Measurements from ENCODE around the gene ESRRA.

ESRRA gene

DNA sequence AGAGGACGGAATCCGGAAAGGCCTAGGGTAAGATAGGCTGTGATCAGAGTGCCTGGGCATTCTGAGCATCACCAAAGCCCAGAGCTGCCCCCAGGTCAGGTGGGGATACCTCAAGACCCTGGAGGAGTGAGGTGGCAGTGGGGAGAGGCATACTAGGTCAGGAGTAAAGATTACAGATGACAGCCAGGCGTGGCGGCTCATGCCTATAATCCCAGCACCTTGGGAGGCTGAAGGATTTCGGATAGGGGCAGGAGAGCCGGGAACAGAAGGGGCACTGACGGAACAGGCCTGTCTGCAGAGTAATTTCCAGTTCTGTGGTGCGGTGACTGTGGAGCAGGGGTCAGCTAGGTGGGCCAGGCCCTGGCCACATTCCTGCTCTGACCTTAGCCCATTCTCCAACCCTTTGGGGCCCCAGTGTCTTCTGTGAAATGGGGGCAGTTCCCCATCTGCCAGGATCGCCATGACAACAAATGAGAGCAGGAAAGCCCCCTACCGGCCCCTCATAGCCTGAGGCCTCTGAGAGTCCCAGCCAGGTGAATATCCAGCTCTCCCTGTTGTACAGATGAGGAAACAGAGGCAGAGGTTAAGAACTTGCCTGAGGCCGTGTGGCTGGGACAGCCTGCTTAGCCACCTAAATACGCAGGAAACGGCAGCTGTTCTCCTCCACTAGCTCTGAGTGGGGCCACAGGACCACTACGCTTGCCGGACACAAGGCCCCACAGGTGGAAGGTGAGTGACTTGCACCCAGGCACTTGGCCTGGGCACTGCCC is 30.1 kb upstream of the ESRRA start:
- no peak for DNase-seq

- no peak for DNase-seq
Measured at GRCh38 chr11:64275841-64276240, 29.5 kb upstream of the ESRRA start.

DNA sequence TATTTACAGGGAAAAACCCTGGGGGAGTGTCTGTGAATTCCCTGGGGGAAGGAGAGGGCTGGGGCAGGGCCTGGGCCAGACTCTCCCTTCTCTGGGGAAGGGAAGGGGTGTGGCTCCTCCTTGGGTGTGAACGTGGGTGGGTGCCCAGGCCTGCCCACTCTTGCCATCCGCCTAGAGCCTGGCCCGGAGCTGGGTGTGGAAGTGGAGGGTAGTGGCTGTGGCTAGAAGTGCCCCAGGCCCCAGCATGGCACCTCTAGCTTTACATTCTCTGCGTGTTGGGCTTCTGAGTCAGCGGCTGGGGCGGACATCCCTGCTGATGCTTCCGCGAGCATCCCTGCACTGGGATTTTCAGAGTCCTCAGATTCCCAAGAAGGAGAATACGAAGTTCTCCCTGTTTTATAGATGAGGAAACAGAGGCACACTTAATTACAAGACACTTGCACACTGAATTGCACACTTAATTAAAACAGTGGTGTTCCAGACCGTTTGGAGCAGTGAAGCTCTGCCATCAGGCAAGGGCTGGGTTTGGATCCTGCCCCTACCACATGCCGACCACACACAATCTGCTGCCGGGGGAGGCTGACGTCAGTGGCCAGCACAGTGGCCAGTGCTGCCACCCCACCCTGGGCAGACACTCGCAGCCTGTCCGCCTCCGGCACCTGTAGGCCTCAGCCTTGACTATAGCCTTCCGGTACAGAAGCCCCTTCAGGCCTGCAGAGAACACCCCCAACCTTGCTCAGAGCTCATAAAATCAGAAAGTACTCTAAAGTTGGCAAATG is 28.5 kb upstream of the ESRRA start:
- no peak for DNase-seq

DNA sequence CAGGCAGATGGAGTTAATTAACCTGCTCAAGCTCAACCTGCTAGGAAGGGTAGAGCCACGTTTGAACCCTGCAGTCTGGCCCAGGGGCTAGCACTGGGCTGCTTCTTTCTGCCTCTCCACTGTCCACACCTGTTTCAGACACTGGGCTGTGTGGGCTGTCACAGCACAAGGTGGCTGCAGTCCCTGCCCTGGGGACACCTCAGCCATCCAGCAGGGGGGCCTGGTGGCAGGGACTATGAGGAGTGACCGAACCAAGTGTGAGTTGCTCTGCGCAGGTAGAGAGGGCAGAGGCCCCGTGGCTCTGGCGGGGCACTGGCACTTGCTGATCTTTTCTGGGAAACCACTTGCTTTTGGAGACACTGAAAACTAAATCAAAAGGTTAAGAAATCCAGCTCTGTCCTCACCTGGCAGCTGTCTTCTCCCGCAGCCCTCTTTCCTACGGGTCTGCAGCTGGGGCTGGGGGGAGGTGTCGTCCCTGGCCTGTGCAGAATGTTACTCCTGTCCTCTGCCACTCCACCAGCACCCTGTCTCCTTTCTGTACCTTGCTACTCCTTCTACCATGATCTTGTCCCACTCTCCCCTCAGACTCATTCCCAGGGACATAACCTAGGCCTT is 26.6 kb upstream of the ESRRA start:
- no peak for DNase-seq

- no peak for DNase-seq
Measured at GRCh38 chr11:64281957-64282770, 23.2 kb upstream of the ESRRA start.

DNA sequence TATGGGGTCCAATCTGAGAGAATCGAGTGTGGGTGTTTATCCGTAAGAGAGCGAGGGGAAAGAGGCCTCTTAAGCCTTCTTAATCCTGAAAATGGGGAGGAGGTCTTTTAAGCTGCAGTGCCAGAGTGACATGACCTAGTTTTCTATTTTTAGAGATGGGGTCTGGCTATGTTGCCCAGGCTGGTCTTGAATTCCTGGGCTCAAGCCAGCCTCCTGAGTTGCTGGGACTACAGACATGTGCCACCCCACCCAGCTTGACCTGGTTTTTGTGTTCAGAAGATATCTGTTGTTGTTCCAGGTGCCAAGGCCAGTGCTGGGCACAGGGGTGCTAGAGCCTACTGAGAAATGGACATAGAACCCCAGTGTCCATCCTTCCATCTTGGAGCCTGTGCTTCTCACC is 22.2 kb upstream of the ESRRA start:
- DNase-seq: no peak

- DNase-seq: peak; percentile 97
Measured at GRCh38 chr11:64284048-64284961, 21.0 kb upstream of the ESRRA start, which contains the start of gene BAD. TSS of gene BAD (minus strand) at chr11:64284665. CDS start at chr11:64284368, 297 bp downstream.

DNA sequence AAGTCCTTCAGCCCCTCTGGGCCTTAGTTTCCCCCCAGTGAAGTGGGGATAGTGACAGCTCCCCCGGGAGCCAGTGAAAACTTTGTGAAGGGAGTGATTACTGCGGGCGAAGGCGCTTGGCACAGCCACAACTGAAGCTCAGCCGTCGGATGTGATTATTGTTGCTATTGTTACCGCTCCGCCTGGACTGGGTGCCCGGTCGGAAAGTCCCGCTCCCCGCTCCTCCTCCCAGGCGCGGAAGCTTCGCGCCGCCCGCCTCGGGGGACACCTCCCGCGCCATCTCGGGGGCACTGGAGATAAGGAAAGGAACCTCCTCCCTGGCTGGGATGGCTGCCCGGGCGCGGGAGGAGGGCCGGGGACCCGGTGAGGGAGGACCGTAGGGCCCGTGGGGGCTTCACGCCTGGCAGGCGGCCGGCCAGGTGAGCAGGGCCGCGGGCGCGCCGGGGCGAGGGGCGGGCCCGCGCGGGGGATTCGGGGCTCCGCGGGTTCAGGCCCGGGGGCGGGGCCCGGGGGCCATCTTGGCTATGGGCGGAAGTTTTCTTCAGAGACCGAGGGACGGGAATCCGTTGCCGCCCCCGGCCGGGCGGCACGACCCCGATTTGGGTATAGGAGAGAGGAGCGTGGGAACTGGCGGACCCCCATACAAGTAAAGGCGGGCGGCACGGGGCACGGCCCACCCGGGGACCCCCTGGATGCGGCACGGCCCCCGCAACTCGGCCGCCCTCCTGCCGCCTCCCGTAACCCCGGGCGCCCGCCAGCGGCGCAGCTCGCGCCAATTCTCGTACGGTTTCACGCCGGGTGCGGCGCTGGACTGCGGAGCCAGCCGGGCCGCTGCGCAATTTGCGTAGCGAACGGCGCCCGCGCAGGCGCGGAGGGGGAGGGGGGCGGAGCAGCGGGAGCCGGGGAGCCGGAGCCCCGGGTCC is 20.1 kb upstream of the ESRRA start, which contains the start of gene GPR137:
TSS of gene GPR137 (plus strand) at position 887 of the 923 bp plus-strand sequence. CDS start 677 bp downstream, outside the sequence.
- peak; percentile 91 for DNase-seq

DNA sequence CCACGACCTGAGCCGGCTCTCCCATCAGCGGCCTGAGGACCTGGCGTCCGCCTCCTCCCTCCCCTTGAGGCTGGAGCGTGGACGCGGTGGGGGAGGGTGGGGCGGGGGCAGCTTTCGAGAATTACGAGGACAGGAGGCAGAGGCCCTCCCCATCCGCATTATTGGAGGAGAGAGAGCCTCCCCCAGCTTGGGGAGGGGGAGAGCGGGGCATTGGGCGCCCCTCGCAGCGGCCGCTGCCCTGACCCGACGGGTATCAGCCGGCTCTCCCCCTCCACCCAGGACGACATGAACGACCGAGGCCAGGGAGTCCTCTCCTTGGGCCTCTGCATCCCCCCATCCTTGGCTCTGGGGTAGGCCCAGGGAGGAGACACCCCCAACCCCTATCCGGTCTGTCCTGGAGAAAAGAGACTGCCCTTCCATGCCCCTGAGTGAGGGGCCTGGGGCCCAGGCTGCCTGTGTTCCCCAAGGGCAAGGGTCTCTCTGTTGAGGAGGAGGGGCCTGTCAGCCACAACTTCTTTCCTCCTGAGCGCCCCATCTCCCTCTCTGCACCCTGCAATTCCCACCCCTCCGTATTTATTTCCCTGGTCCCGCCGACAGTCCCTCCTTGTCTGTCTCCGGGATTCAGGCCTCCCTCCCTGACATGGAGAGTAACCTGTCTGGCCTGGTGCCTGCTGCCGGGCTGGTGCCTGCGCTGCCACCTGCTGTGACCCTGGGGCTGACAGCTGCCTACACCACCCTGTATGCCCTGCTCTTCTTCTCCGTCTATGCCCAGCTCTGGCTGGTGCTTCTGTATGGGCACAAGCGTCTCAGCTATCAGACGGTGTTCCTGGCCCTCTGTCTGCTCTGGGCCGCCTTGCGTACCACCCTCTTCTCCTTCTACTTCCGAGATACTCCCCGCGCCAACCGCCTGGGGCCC is 19.2 kb upstream of the ESRRA start:
- peak; percentile 56 for DNase-seq

DNA sequence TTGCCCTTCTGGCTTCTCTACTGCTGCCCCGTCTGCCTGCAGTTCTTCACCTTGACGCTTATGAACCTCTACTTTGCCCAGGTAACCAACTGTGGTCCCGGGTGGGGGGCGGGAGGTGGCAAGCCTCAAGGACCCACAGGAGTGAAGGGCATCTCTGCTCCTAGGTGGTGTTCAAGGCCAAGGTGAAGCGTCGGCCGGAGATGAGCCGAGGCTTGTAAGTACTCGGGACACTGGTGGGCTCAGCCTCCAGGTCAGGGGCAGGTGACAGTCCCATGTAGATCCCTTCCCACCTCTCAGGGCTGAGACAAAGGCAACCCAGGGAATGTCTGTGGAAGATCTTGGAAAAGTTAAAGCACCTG is 18.5 kb upstream of the ESRRA start:
- peak; percentile 20 for DNase-seq

DNA sequence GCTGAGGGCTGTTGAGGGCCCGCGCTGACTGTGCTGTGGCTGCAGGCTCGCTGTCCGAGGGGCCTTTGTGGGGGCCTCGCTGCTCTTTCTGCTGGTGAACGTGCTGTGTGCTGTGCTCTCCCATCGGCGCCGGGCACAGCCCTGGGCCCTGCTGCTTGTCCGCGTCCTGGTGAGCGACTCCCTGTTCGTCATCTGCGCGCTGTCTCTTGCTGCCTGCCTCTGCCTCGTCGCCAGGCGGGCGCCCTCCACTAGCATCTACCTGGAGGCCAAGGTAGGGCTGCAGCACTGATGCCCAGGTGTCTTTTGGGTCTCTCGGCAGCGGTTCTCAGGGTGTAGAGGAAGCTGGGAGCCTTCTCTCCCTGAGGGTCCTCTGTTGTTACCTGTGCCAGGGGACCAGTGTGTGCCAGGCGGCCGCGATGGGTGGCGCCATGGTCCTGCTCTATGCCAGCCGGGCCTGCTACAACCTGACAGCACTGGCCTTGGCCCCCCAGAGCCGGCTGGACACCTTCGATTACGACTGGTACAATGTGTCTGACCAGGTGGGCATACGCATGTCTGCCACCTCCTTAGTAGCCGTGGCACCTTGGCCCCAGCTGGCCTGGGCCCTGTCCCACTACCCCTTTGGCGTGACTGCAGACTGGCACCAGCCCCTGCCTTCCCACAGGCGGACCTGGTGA is 17.5 kb upstream of the ESRRA start:
- DNase-seq: peak; percentile 20

GRCh38 chr11:64288353-64288750 is 17.0 kb upstream of the ESRRA start:
- DNase-seq: no peak

DNA sequence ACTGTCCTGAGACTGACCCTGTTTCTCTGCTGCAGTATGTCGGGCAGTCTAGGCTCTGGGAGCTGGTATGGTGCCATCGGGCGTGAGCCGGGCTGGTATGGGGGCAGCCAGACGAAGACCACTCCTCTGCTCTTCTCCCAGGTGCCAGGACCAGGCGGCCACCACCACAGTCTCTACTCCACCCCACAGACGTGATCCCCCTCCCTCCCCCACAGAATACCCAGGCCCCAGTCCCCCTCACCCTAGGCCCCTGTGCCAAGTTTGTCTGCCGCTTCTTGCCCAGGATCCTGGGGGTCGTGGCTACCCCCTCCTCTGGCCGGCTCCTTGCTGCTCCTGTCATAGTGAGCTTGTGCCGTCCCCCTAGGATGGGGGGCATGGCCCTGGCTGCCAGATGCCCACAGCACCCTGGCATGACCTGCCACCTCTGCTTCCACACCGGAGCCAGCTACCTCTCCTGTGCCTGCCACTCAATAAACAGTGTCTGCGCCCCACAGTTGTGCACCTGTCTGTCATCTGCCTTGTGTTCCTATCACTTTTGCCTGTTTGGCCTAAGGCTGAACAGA is 16.2 kb upstream of the ESRRA start:
- DNase-seq: peak; percentile 17

DNA sequence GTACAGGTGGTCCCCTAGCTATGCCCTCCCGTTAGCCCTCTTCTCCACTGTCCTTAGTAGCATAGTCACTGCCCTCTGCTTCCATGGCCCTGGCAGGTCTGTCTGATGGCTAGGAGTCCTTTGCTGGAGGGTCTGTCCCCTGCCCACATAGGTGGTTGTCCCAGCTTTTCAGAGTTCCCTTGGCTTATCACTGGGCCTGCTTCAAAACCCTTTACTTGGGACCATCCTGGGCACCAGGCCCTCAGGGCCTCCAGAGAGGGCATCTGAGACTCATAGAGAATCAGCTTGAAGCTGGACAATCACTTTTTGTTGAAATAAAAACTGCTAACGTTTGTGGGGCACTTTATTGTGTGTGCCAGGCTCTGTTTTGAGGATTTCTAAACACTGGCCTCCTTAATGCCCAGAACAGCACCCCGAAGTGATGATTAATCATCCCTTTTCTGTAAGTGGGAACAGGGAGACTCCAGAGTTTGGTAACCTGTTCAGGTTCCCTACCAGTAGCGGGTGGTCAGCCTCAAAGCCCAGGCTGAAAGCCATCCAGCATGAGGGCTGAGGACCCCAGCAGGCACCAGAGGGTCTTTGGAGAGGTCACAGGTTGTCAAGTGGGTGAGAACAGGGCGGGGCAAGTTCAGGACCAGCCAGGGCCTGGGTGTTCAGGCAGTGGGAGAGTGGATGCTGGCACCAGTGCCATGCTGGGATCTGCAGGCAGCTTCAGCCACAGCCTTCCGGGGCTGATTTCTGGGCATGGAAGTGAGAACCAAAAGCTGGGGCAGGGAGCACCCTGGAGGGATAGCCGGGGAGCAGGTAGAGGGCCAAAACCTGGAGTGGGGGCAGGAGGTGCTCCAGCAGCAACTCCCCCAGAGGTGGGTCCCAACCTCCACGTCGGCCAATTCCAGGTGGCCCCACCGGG is 14.7 kb upstream of the ESRRA start:
- peak; percentile 20 for DNase-seq

- peak; percentile 30 for DNase-seq
Measured at GRCh38 chr11:64291262-64291751, 14.0 kb upstream of the ESRRA start, which contains the start of gene KCNK4. TSS of gene KCNK4 (plus strand) at chr11:64291302. CDS start at chr11:64293019, 1,717 bp downstream.

DNA sequence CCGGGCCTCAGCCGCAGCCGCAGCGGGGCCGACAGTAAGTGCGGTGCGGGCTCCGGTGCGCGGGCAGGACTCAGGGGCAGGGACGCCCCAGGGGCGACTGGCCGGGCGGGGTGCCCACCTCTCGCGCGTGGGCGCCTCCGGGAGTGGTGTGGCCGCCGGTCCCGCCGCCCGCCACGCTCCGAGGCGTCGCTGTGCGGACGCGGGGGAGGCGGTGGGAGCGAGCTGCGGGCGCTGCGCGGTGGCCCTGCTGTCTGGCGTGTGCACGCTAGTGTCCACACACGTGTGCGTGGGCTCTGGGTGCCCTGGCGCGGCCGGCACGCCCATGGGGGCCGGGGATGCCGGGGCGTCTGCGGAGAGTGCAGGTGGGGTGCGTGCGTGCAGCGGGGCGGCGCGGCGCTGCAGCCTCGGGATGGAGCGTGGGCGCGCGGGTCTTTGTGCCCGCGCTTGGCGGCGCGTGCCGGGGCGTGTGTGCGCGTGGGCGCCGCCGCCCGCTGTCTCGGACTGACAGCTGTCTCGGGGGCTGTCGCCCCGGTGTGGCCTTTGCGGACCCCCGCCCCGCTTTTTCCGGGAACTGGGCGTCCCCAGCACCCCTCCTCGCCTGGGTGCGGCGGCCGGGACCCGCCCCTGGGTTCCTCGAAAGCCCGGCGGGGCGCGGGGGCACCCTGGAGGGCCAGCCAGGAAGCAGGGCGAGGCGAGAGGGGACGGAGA is 13.4 kb upstream of the ESRRA start:
- peak; percentile 18 for DNase-seq
